ENCODE data around the gene PDE3B. TPM values are rescaled to one million over a fixed set of nuclear protein-coding genes. Genes with fewer than 3 reads are reported as not detected.
"Not testable (repeated sequence)": the region's sequence is repeated elsewhere in the genome, so short reads cannot be mapped to it uniquely, and the experiment has no call there.

The PDE3B gene
- total RNA-seq, 2 donors from 2014 or later = 9.4 to 11.7 TPM

GRCh38 chr11:14775897-14776296, 132.3 kb downstream of the PDE3B start:
- peaks cover 5% of the 10 kb centered on the region for H3K9me3 ChIP-seq (ENCODE audit: control insufficient read depth, low read length)
- no peaks in the 10 kb centered on the region for H3K27me3 ChIP-seq (ENCODE audit: control insufficient read depth, insufficient read depth, low read length, poor library complexity, severe bottlenecking)
- no peaks in the 10 kb centered on the region for H3K4me1 ChIP-seq (ENCODE audit: control insufficient read depth, insufficient read depth, low read length)
- H3K36me3 ChIP-seq (ENCODE audit: control insufficient read depth, insufficient read depth, low read length) = no peaks in the 10 kb centered on the region
- H3K4me1 Mint-ChIP-seq = peaks cover 4% of the 10 kb centered on the region
- H3K4me3 Mint-ChIP-seq = no peak overlapping the region
- no peak overlapping the region for H3K9ac ChIP-seq (ENCODE audit: extremely low read depth, low read length, poor library complexity, severe bottlenecking)
- peaks cover 19% of the 10 kb centered on the region for H3K9me3 Mint-ChIP-seq
- H3K36me3 Mint-ChIP-seq (ENCODE audit: low read depth) = peaks cover 10% of the 10 kb centered on the region
- no peak for TF ChIP-seq CTCF (conservative IDR thresholded peaks at IDR 0.05)
- no peak overlapping the region for H3K27ac ChIP-seq (ENCODE audit: low read depth, low read length)
- no peaks in the 10 kb centered on the region for H3K27me3 Mint-ChIP-seq (ENCODE audit: insufficient read depth)
- H3K27ac Mint-ChIP-seq = no peak overlapping the region
- no peak overlapping the region for H3K4me3 ChIP-seq (ENCODE audit: low read length)
- no peak for DNase-seq

- H3K4me1 Mint-ChIP-seq = not testable (repeated sequence)
These were observed 134.9 kb downstream of the PDE3B start for GRCh38 chr11:14778460-14778859.

GRCh38 chr11:14783788-14784187, 140.2 kb downstream of the PDE3B start:
- Histone ChIP-seq H3K9ac (ENCODE audit: extremely low read depth, low read length, poor library complexity, severe bottlenecking) (no peak overlapping the region), H3K4me1 (ENCODE audit: control insufficient read depth, insufficient read depth, low read length) (no peaks in the 10 kb centered on the region), H3K4me3 (ENCODE audit: low read length) (no peak overlapping the region), H3K9me3 (ENCODE audit: control insufficient read depth, low read length) (no peaks in the 10 kb centered on the region), H3K27ac (ENCODE audit: low read depth, low read length) (no peak overlapping the region), H3K27me3 (ENCODE audit: control insufficient read depth, insufficient read depth, low read length, poor library complexity, severe bottlenecking) (no peaks in the 10 kb centered on the region), H3K36me3 (ENCODE audit: control insufficient read depth, insufficient read depth, low read length) (no peaks in the 10 kb centered on the region)
- H3K27ac Mint-ChIP-seq = no peak overlapping the region
- no peak for DNase-seq
- H3K27me3 Mint-ChIP-seq (ENCODE audit: insufficient read depth) = no peaks in the 10 kb centered on the region
- peaks cover 2% of the 10 kb centered on the region for H3K4me1 Mint-ChIP-seq
- H3K9me3 Mint-ChIP-seq = peaks cover 31% of the 10 kb centered on the region
- H3K4me3 Mint-ChIP-seq = no peak overlapping the region
- TF ChIP-seq CTCF (conservative IDR thresholded peaks at IDR 0.05) = no peak
- 93 to 98% methylated on average over 6 of the region's 6 CpGs for WGBS, 2 experiments (ENCODE audit: insufficient coverage in 1 of 2, insufficient read length in 1 of 2)
- H3K36me3 Mint-ChIP-seq (ENCODE audit: low read depth) = peaks cover 7% of the 10 kb centered on the region

More at GRCh38 chr11:14778460-14778859, 134.9 kb downstream of the PDE3B start:
- Mint-ChIP-seq H3K36me3 (ENCODE audit: low read depth) (peaks cover 13% of the 10 kb centered on the region), H3K9me3 (peaks cover 39% of the 10 kb centered on the region)
- H3K4me1 ChIP-seq (ENCODE audit: control insufficient read depth, insufficient read depth, low read length); H3K27me3 ChIP-seq (ENCODE audit: control insufficient read depth, insufficient read depth, low read length, poor library complexity, severe bottlenecking); H3K4me3 ChIP-seq (ENCODE audit: low read length); H3K36me3 ChIP-seq (ENCODE audit: control insufficient read depth, insufficient read depth, low read length); H3K27me3 Mint-ChIP-seq (ENCODE audit: insufficient read depth); H3K4me3 Mint-ChIP-seq; H3K27ac Mint-ChIP-seq; H3K27ac ChIP-seq (ENCODE audit: low read depth, low read length); H3K9ac ChIP-seq (ENCODE audit: extremely low read depth, low read length, poor library complexity, severe bottlenecking); DNase-seq; H3K9me3 ChIP-seq (ENCODE audit: control insufficient read depth, low read length): not testable (repeated sequence)
- 95 to 97% methylated on average over 6 to 8 of the region's 8 CpGs for WGBS, 2 experiments (ENCODE audit: insufficient coverage in 1 of 2, insufficient read length in 1 of 2)

- H3K9ac ChIP-seq (ENCODE audit: extremely low read depth, low read length, poor library complexity, severe bottlenecking) = no peak overlapping the region
- H3K9me3 ChIP-seq (ENCODE audit: control insufficient read depth, low read length) = no peaks in the 10 kb centered on the region
- WGBS, 2 experiments (ENCODE audit: insufficient coverage in 1 of 2, insufficient read length in 1 of 2) = 94% methylated on average over 2 of the region's 2 CpGs; no CpG with 5 or more reads in 1 of the 2 experiments
- no peak for DNase-seq
- no peaks in the 10 kb centered on the region for H3K4me1 ChIP-seq (ENCODE audit: control insufficient read depth, insufficient read depth, low read length)
- H3K4me3 ChIP-seq (ENCODE audit: low read length) = no peak overlapping the region
- no peaks in the 10 kb centered on the region for H3K36me3 ChIP-seq (ENCODE audit: control insufficient read depth, insufficient read depth, low read length)
- no peak overlapping the region for H3K4me3 Mint-ChIP-seq
- peaks cover 28% of the 10 kb centered on the region for H3K9me3 Mint-ChIP-seq
- TF ChIP-seq CTCF (conservative IDR thresholded peaks at IDR 0.05) = no peak
- peaks cover 3% of the 10 kb centered on the region for H3K4me1 Mint-ChIP-seq
- H3K27me3 Mint-ChIP-seq (ENCODE audit: insufficient read depth) = no peaks in the 10 kb centered on the region
- H3K36me3 Mint-ChIP-seq (ENCODE audit: low read depth) = peaks cover 7% of the 10 kb centered on the region
- H3K27ac ChIP-seq (ENCODE audit: low read depth, low read length) = no peak overlapping the region
- no peak overlapping the region for H3K27ac Mint-ChIP-seq
- no peaks in the 10 kb centered on the region for H3K27me3 ChIP-seq (ENCODE audit: control insufficient read depth, insufficient read depth, low read length, poor library complexity, severe bottlenecking)
These were observed 140.6 kb downstream of the PDE3B start for GRCh38 chr11:14784230-14784629.
